Choroid plexus epithelial cell (primary cell): ENCODE results near the gene USP12.
"Not testable (repeated sequence)": the region's sequence is repeated elsewhere in the genome, so short reads cannot be mapped to it uniquely, and the experiment has no call there.

ENCODE experiments used
- DNase-seq: peaks from one replicate; pipeline ENCODE4 v3.0.0-alpha.2; 2010; ENCODE audit warnings: low read depth
- H3K4me3 ChIP-seq: 2 replicates; pipeline ENCODE4 v1.5.1; 2011; ENCODE audit warnings: low read depth, mild to moderate bottlenecking, control low read depth, low read length, moderate library complexity
- TF ChIP-seq, protein P1 (sequence below): conservative IDR thresholded peaks from 2 replicates; pipeline ENCODE4 v1.5.1; 2011; ENCODE audit warnings: low read depth, mild to moderate bottlenecking, control low read depth, inconsistent platforms, low read length, moderate library complexity

USP12 gene

GRCh38 chr13:27194895-27195764 lies 23.5 kb upstream of the USP12 start:
- TF ChIP-seq, protein P1, sequence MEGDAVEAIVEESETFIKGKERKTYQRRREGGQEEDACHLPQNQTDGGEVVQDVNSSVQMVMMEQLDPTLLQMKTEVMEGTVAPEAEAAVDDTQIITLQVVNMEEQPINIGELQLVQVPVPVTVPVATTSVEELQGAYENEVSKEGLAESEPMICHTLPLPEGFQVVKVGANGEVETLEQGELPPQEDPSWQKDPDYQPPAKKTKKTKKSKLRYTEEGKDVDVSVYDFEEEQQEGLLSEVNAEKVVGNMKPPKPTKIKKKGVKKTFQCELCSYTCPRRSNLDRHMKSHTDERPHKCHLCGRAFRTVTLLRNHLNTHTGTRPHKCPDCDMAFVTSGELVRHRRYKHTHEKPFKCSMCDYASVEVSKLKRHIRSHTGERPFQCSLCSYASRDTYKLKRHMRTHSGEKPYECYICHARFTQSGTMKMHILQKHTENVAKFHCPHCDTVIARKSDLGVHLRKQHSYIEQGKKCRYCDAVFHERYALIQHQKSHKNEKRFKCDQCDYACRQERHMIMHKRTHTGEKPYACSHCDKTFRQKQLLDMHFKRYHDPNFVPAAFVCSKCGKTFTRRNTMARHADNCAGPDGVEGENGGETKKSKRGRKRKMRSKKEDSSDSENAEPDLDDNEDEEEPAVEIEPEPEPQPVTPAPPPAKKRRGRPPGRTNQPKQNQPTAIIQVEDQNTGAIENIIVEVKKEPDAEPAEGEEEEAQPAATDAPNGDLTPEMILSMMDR, result no peak
- DNase-seq, result peak; percentile 79
- no peak overlapping the region for H3K4me3 ChIP-seq

GRCh38 chr13:27194209-27194608 lies 22.6 kb upstream of the USP12 start:
- TF ChIP-seq, protein P1, result no peak
- H3K4me3 ChIP-seq, result no peak overlapping the region
- no peak for DNase-seq

GRCh38 chr13:27193496-27193895 lies 21.9 kb upstream of the USP12 start:
- H3K4me3 ChIP-seq, result no peak overlapping the region
- TF ChIP-seq, protein P1, result no peak
- no peak for DNase-seq

DNA sequence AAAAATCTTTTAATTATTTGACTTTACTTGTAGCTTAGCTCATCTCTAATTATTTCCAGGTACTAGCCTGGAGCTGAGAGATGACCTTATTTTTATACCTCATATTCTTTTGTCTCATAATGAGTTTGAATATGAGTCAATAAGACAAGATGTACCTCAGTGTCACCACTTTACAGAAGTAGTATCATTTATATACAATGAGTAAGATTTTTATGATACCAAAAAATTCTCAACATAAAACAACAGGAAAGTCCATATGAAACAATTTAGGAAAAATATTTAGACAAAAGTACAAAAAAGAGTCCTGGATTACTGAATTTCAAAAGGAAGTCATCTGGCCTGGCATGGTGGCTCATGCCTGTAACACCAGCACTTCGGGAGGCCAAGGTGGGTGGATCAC lies 21.4 kb upstream of the USP12 start:
- DNase-seq, result no peak
- no peak overlapping the region for H3K4me3 ChIP-seq

GRCh38 chr13:27192367-27192766 lies 20.8 kb upstream of the USP12 start:
- DNase-seq, H3K4me3 ChIP-seq: not testable (repeated sequence)

More for the DNA sequence above, 21.4 kb upstream of the USP12 start:
- TF ChIP-seq, protein P1, result no peak

GRCh38 chr13:27189192-27189591 lies 17.6 kb upstream of the USP12 start:
- H3K4me3 ChIP-seq, result no peak overlapping the region
- TF ChIP-seq, protein P1, result no peak
- no peak for DNase-seq

DNA sequence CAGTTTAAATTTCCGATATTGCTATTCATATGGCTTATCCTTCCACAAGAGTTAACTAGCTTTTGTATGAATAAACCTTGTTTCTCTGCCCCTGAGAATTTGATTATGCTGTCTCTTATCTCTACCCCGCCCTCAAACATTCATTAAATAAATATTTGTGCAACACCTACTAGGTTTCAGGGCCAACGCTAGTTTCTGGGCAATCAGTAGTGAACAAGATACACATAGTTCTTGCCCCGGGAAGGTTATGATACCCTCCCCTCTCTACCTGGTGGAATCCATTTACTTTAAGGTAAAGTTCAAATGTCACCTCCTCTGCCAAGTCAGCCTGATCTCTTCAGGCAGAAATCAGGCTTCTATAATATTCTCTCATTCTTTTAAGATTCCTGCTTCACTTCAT lies 16.6 kb upstream of the USP12 start:
- TF ChIP-seq, protein P1, result no peak
- no peak overlapping the region for H3K4me3 ChIP-seq
- no peak for DNase-seq
